K562 treated with DMSO at 1 percent for 48 hours (cell line): ENCODE results near the gene TRIM17. TPM values are rescaled to one million over a fixed set of nuclear protein-coding genes. Genes with fewer than 3 reads are reported as not detected.

Experiments used
- total RNA-seq: library from RNA; unstranded; fragments of 300-600 nt; gene quantifications from 2 replicates; pipeline ENCODE4 v1.2.3, GENCODE V29; 2022; ENCODE audit warnings: low replicate concordance; ENCODE audit errors: extremely low read depth

Gene TRIM17
- not detected in 2 replicates for total RNA-seq

GRCh38 chr1:228416217-228416933 lies at the start of gene TRIM17:
TSS of gene TRIM17 (minus strand) at chr1:228416861. CDS start at chr1:228415072, 1,789 bp downstream.

Other genes starting within 250 kb of the TRIM17 start
- gene OBSCN, start 208.8 kb downstream of the TRIM17 start, total RNA-seq = not detected in 2 replicates
- not detected in 2 replicates for gene TRIM11, start 10.0 kb downstream of the TRIM17 start, total RNA-seq
- 548 TPM in 1 of 2 replicates, not detected in the other for gene RNF187, start 70.5 kb upstream of the TRIM17 start, total RNA-seq